BJ (cell line): Measurements from ENCODE around the gene LPCAT1. TPM values are rescaled to one million over a fixed set of nuclear protein-coding genes. Genes with fewer than 3 reads are reported as not detected.

Experiments used
- CTCF ChIA-PET: fragments of 350-600 bp; formaldehyde crosslinking; extraction: SDS; loops from one replicate; lab custom pipeline; 2021; ENCODE audit warnings: antibody characterized with exemption, inconsistent platforms; lab: Yijun Ruan, JAX
- POLR2A ChIA-PET: fragments of 300-600 bp; sonication (Branson Sonifier 250); formaldehyde crosslinking; extraction: SDS; loops from one replicate; lab custom pipeline; 2021; ENCODE audit warnings: antibody characterized with exemption; lab: Charles Lee
- DNase-seq: peaks from one replicate; pipeline ENCODE4 v3.0.0-alpha.2; 2011; ENCODE audit warnings: low read depth
- H3K27me3 ChIP-seq: 2 replicates; pipeline ENCODE4 v1.6.0; 2011; ENCODE audit warnings: low read length; ENCODE audit not compliant: control insufficient read depth, insufficient read depth
- H3K36me3 ChIP-seq: 2 replicates; pipeline ENCODE4 v1.5.1; 2011; ENCODE audit warnings: low read length; ENCODE audit not compliant: control insufficient read depth, insufficient read depth
- H3K4me3 ChIP-seq: 2 replicates; pipeline ENCODE4 v1.5.1; 2011; ENCODE audit warnings: low read depth, mild to moderate bottlenecking, control low read depth, low read length
- polyA plus RNA-seq: library from polyadenylated mRNA; depleted of rRNA; stranded (reverse); fragments of >200 nt; gene quantifications from 2 replicates; pipeline ENCODE4 v1.2.3, GENCODE V29; 2011
- TF ChIP-seq, protein P1 (sequence below): IDR thresholded peaks from 2 replicates; pipeline ENCODE4 v1.5.1; 2011; ENCODE audit warnings: low read depth, mild to moderate bottlenecking, control low read depth, inconsistent platforms, low read length, moderate library complexity; ENCODE audit not compliant: insufficient read depth

Gene LPCAT1
- polyA plus RNA-seq, 1 experiment, result 14.3 TPM

GRCh38 chr5:1522601-1523479, 920 bp downstream of the LPCAT1 start:
- CTCF ChIA-PET, result interaction anchor here (1.2 to 1.4 kb wide), 2 partner anchors 12 to 122 kb away, joined by 4 read pairs; no protein-coding TSS in a partner anchor
- Histone ChIP-seq H3K4me3 (peak overlapping the region; percentile 70), H3K27me3 (no peaks in the 10 kb centered on the region), H3K36me3 (peaks cover 14% of the 10 kb centered on the region)
- POLR2A ChIA-PET, result no interaction called here
- TF ChIP-seq, protein P1, sequence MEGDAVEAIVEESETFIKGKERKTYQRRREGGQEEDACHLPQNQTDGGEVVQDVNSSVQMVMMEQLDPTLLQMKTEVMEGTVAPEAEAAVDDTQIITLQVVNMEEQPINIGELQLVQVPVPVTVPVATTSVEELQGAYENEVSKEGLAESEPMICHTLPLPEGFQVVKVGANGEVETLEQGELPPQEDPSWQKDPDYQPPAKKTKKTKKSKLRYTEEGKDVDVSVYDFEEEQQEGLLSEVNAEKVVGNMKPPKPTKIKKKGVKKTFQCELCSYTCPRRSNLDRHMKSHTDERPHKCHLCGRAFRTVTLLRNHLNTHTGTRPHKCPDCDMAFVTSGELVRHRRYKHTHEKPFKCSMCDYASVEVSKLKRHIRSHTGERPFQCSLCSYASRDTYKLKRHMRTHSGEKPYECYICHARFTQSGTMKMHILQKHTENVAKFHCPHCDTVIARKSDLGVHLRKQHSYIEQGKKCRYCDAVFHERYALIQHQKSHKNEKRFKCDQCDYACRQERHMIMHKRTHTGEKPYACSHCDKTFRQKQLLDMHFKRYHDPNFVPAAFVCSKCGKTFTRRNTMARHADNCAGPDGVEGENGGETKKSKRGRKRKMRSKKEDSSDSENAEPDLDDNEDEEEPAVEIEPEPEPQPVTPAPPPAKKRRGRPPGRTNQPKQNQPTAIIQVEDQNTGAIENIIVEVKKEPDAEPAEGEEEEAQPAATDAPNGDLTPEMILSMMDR, result no peak
- DNase-seq, result no peak

GRCh38 chr5:1521671-1522600, 1.8 kb downstream of the LPCAT1 start:
- CTCF ChIA-PET, result interaction anchor here (1.1 kb wide), 1 partner anchor 10 kb away, joined by 3 read pairs; no protein-coding TSS in a partner anchor
- Histone ChIP-seq H3K4me3 (peak overlapping the region; percentile 70), H3K36me3 (peaks cover 14% of the 10 kb centered on the region), H3K27me3 (no peaks in the 10 kb centered on the region)
- no peak for DNase-seq
- POLR2A ChIA-PET, result no interaction called here
- TF ChIP-seq, protein P1, result no peak

GRCh38 chr5:1520791-1521453, 2.8 kb downstream of the LPCAT1 start:
- DNase-seq, result no peak
- TF ChIP-seq, protein P1, result no peak
- POLR2A ChIA-PET, result no interaction called here
- CTCF ChIA-PET, result interaction anchor here (1.1 kb wide), 1 partner anchor 9 kb away, joined by 3 read pairs; no protein-coding TSS in a partner anchor
- peaks cover 14% of the 10 kb centered on the region for H3K36me3 ChIP-seq
- H3K4me3 ChIP-seq, result no peak overlapping the region
- no peaks in the 10 kb centered on the region for H3K27me3 ChIP-seq

GRCh38 chr5:1519631-1520210, 4.0 kb downstream of the LPCAT1 start:
- Histone ChIP-seq H3K36me3 (peaks cover 14% of the 10 kb centered on the region), H3K4me3 (no peak overlapping the region), H3K27me3 (no peaks in the 10 kb centered on the region)
- CTCF ChIA-PET, result no interaction called here
- TF ChIP-seq, protein P1, result no peak
- no peak for DNase-seq
- POLR2A ChIA-PET, result no interaction called here
